ENCODE results near the gene CCDC92.

The CCDC92 gene

GRCh38 chr12:123972457-123973401, at the start of gene CCDC92, which contains the start of gene ZNF664:
Gene CCDC92 (minus strand): TSS chr12:123972831. CDS start chr12:123944305, 28,526 bp downstream.
Gene ZNF664 (plus strand): TSS chr12:123973215. CDS start chr12:124012145, 38,930 bp downstream.
- peak; percentile 87 for DNase-seq

- no peak for DNase-seq
Observed at GRCh38 chr12:124022161-124022560, 49.5 kb upstream of the CCDC92 start.

GRCh38 chr12:124021007-124021406, 48.4 kb upstream of the CCDC92 start:
- no peak for DNase-seq

GRCh38 chr12:124020514-124020949, 47.9 kb upstream of the CCDC92 start:
- no peak for DNase-seq

- no peak for DNase-seq
Observed at GRCh38 chr12:124019115-124019514, 46.5 kb upstream of the CCDC92 start.

GRCh38 chr12:124018539-124018938, 45.9 kb upstream of the CCDC92 start:
- DNase-seq, result no peak

- no peak for DNase-seq
Observed at GRCh38 chr12:124017064-124017463, 44.4 kb upstream of the CCDC92 start.

GRCh38 chr12:124015494-124016461, 43.1 kb upstream of the CCDC92 start:
- DNase-seq, result no peak

- no peak for DNase-seq
Observed at GRCh38 chr12:124013073-124013472, 40.4 kb upstream of the CCDC92 start.

- no peak for DNase-seq
Observed at GRCh38 chr12:124011435-124012115, 38.9 kb upstream of the CCDC92 start.

- DNase-seq, result no peak
Observed at GRCh38 chr12:124010687-124011086, 38.1 kb upstream of the CCDC92 start.

GRCh38 chr12:124009781-124010180, 37.1 kb upstream of the CCDC92 start:
- no peak for DNase-seq

GRCh38 chr12:124008595-124008994, 36.0 kb upstream of the CCDC92 start:
- no peak for DNase-seq

GRCh38 chr12:124007826-124008570, 35.4 kb upstream of the CCDC92 start:
- no peak for DNase-seq

- no peak for DNase-seq
Observed at GRCh38 chr12:124006846-124007713, 34.4 kb upstream of the CCDC92 start.

GRCh38 chr12:124006085-124006845, 33.6 kb upstream of the CCDC92 start:
- DNase-seq, result no peak

- no peak for DNase-seq
Observed at GRCh38 chr12:124004233-124004875, 31.7 kb upstream of the CCDC92 start.

- no peak for DNase-seq
Observed at GRCh38 chr12:124002654-124003053, 30.0 kb upstream of the CCDC92 start.

- DNase-seq, result no peak
Observed at GRCh38 chr12:124002021-124002644, 29.5 kb upstream of the CCDC92 start.
